H1 (cell line): ENCODE measurements around the gene CNTN5. TPM values are rescaled to one million over a fixed set of nuclear protein-coding genes. Genes with fewer than 3 reads are reported as not detected.

Source experiments
- CTCF ChIA-PET: fragments of 300-600 bp; sonication (Branson Sonifier 250); formaldehyde crosslinking; loops from one replicate; lab custom pipeline; 2021; ENCODE audit not compliant: partially characterized antibody; lab: Charles Lee
- POLR2A ChIA-PET: fragments of 300-600 bp; sonication (Branson Sonifier 250); formaldehyde crosslinking; loops from one replicate; lab custom pipeline; 2021; ENCODE audit warnings: inconsistent platforms; ENCODE audit not compliant: partially characterized antibody; lab: Charles Lee
- DNase-seq, 2 experiments: peaks; one replicate each; pipeline versions ENCODE4 v3.0.0 to v3.0.0-alpha.2; 2010 to 2022; ENCODE audit warnings: low spot score in 2 of 2, low read depth in 1 of 2, mixed read lengths in 1 of 2
- FAIRE-seq: peaks from 2 replicates; lab custom pipeline; 2011; peaks lifted over from hg19 to GRCh38; lab: Jason Lieb, UNC
- H2AFZ ChIP-seq: 2 replicates; pipeline ENCODE4 v1.8.1; 2012; ENCODE audit warnings: low read length, inconsistent platforms
- H2AK5ac ChIP-seq: 2 replicates; pipeline ENCODE4 v1.6.1; 2013; ENCODE audit warnings: low read depth, low read length
- H2BK120ac ChIP-seq: replicated peaks from 2 replicates; pipeline ENCODE3; 2013; ENCODE audit warnings: low read depth, low read length, inconsistent platforms
- H2BK12ac ChIP-seq: 2 replicates; pipeline ENCODE4 v1.6.1; 2013; ENCODE audit warnings: low read depth, low read length
- H2BK15ac ChIP-seq: 2 replicates; pipeline ENCODE4 v1.6.1; 2013; ENCODE audit warnings: low read length
- H2BK20ac ChIP-seq: 2 replicates; pipeline ENCODE4 v1.6.1; 2013; ENCODE audit warnings: low read length
- H2BK5ac ChIP-seq: 2 replicates; pipeline ENCODE4 v1.6.1; 2013; ENCODE audit warnings: low read depth, low read length
- H3K14ac ChIP-seq: 2 replicates; pipeline ENCODE4 v1.6.1; 2013; ENCODE audit warnings: inconsistent platforms; ENCODE audit not compliant: insufficient read length
- H3K18ac ChIP-seq: 2 replicates; pipeline ENCODE4 v1.6.1; 2013; ENCODE audit warnings: low read length; ENCODE audit errors: extremely low read depth
- H3K23ac ChIP-seq: 2 replicates; pipeline ENCODE4 v1.6.1; 2013; ENCODE audit warnings: inconsistent platforms; ENCODE audit not compliant: insufficient read length
- H3K23me2 ChIP-seq: 2 replicates; pipeline ENCODE4 v1.6.1; 2013; ENCODE audit warnings: low read depth, low read length
- H3K27ac ChIP-seq: 2 replicates; pipeline ENCODE4 v1.6.1; 2011; ENCODE audit warnings: low read depth, low read length, inconsistent platforms
- H3K27me3 ChIP-seq, 4 experiments: replicated peaks in 1 of 4; 1 replicate in 1 of 4; 2 replicates in 3 of 4; pipeline versions ENCODE4 v1.6.1 to v1.8.1; 2011 to 2013; ENCODE audit warnings: low read length in 3 of 4, mild to moderate bottlenecking in 3 of 4, inconsistent platforms in 2 of 4, mixed read lengths in 2 of 4, moderate library complexity in 1 of 4; ENCODE audit not compliant: control insufficient read depth in 3 of 4, insufficient read depth in 3 of 4; ENCODE audit errors: extremely low read depth in 1 of 4
- H3K36me3 ChIP-seq, 4 experiments: 2 replicates each; pipeline versions ENCODE4 v1.6.1 to v1.8.1; 2011 to 2013; ENCODE audit warnings: mild to moderate bottlenecking in 4 of 4, low read length in 3 of 4, moderate library complexity in 2 of 4, control low read depth in 1 of 4, inconsistent platforms in 1 of 4; ENCODE audit not compliant: insufficient read depth in 4 of 4, control insufficient read depth in 2 of 4
- H3K4ac ChIP-seq: replicated peaks from 2 replicates; pipeline ENCODE3; 2013; ENCODE audit warnings: low read length, low read depth, mixed read lengths, inconsistent platforms; ENCODE audit not compliant: insufficient read length
- H3K4me1 ChIP-seq, 4 experiments: replicated peaks in 1 of 4; 1 replicate in 1 of 4; 2 replicates in 3 of 4; pipeline versions ENCODE4 v1.6.1 to v1.8.1; 2011 to 2013; ENCODE audit warnings: low read length in 3 of 4, inconsistent platforms in 2 of 4, mixed read lengths in 1 of 4; ENCODE audit not compliant: insufficient read depth in 4 of 4, control insufficient read depth in 3 of 4
- H3K4me2 ChIP-seq, 2 experiments: 2 replicates each; pipeline versions ENCODE4 v1.6.1 to v1.8.1; 2011 to 2013; ENCODE audit warnings: low read depth in 2 of 2, low read length in 2 of 2, control low read depth in 1 of 2, inconsistent platforms in 1 of 2, mild to moderate bottlenecking in 1 of 2; ENCODE audit not compliant: insufficient read depth in 1 of 2
- H3K4me3 ChIP-seq, 4 experiments: fragments of 200-600, 300-600 bp in 1 of 4; sonication (generic), shearing (Covaris generic), sonication (Bioruptor Twin) in 1 of 4; 2 replicates each; pipeline versions ENCODE4 v1.5.1 to v1.8.1; 2011 to 2016; ENCODE audit warnings: low read length in 4 of 4, low read depth in 3 of 4, control low read depth in 2 of 4, inconsistent platforms in 2 of 4, mild to moderate bottlenecking in 2 of 4, mixed read lengths in 1 of 4, moderate library complexity in 1 of 4; ENCODE audit not compliant: insufficient read depth in 2 of 4; ENCODE audit errors: extremely low read depth in 1 of 4
- H3K56ac ChIP-seq: replicated peaks from 2 replicates; pipeline ENCODE3; 2013; ENCODE audit warnings: low read depth, mild to moderate bottlenecking, mixed read lengths, low read length, inconsistent platforms; ENCODE audit not compliant: insufficient read length
- H3K79me1 ChIP-seq: 2 replicates; pipeline ENCODE4 v1.6.1; 2013; ENCODE audit warnings: low read depth, low read length, control low read depth
- H3K79me2 ChIP-seq, 2 experiments: 2 replicates each; pipeline versions ENCODE4 v1.6.1 to v1.8.1; 2012 to 2013; ENCODE audit warnings: low read length in 2 of 2, mild to moderate bottlenecking in 2 of 2, inconsistent platforms in 1 of 2; ENCODE audit not compliant: insufficient read depth in 2 of 2, control insufficient read depth in 1 of 2
- H3K9ac ChIP-seq, 4 experiments: replicated peaks in 1 of 4; 1 replicate in 1 of 4; 2 replicates in 3 of 4; pipeline versions ENCODE4 v1.6.1 to v1.8.1; 2011 to 2013; ENCODE audit warnings: low read depth in 3 of 4, low read length in 3 of 4, control low read depth in 2 of 4, mild to moderate bottlenecking in 2 of 4, moderate library complexity in 2 of 4, inconsistent platforms in 1 of 4; ENCODE audit errors: extremely low read depth in 1 of 4
- H3K9me3 ChIP-seq, 2 experiments: 2 replicates each; pipeline versions ENCODE4 v1.6.1 to v1.8.1; 2012 to 2013; ENCODE audit warnings: mild to moderate bottlenecking in 2 of 2, moderate library complexity in 2 of 2, control low read depth in 1 of 2, inconsistent platforms in 1 of 2, low read depth in 1 of 2, low read length in 1 of 2, mixed read lengths in 1 of 2; ENCODE audit not compliant: insufficient read depth in 2 of 2
- H4K20me1 ChIP-seq, 2 experiments: replicated peaks in 1 of 2; 2 replicates each; pipeline versions ENCODE3 to v1.8.1; 2011 to 2013; ENCODE audit warnings: inconsistent platforms in 2 of 2, low read length in 2 of 2, mild to moderate bottlenecking in 1 of 2; ENCODE audit not compliant: insufficient read depth in 2 of 2, control insufficient read depth in 1 of 2
- H4K5ac ChIP-seq: 2 replicates; pipeline ENCODE4 v1.6.1; 2013; ENCODE audit warnings: low read length, low read depth, mixed read lengths, inconsistent platforms; ENCODE audit not compliant: insufficient read length
- H4K8ac ChIP-seq: 2 replicates; pipeline ENCODE4 v1.8.0; 2013; ENCODE audit warnings: mild to moderate bottlenecking, moderate library complexity, low read length, inconsistent platforms; ENCODE audit not compliant: insufficient read depth; ENCODE audit errors: extremely low read depth
- H4K91ac ChIP-seq: replicated peaks from 2 replicates; pipeline ENCODE3; 2013; ENCODE audit warnings: low read length, mixed read lengths, inconsistent platforms; ENCODE audit not compliant: insufficient read length
- CBX5 ChIP-seq: fragments of 300-800, 300-1000 bp; sonication (generic); IDR thresholded peaks from 2 replicates; pipeline ENCODE4 v1.7.1; 2016; ENCODE audit warnings: antibody characterized with exemption, low read length, low read depth
- JUND ChIP-seq: IDR thresholded peaks from 2 replicates; pipeline ENCODE4 v1.6.1; 2011; ENCODE audit warnings: mild to moderate bottlenecking, improper control_type of control experiment, low read length
- NANOG ChIP-seq: IDR thresholded peaks from 2 replicates; pipeline ENCODE4 v1.6.1; 2011; ENCODE audit warnings: low read length, low read depth, mild to moderate bottlenecking, inconsistent platforms; ENCODE audit not compliant: insufficient read depth, poor library complexity, severe bottlenecking
- POLR2A ChIP-seq, 2 experiments: IDR thresholded peaks; 1 replicate in 1 of 2; 2 replicates in 1 of 2; pipeline ENCODE4 v1.6.1; 2011; ENCODE audit warnings: low read depth in 2 of 2, low read length in 2 of 2, mild to moderate bottlenecking in 2 of 2; ENCODE audit errors: control extremely low read depth in 1 of 2
- ZNF274 ChIP-seq: IDR thresholded peaks from 2 replicates; pipeline ENCODE4 v1.7.0; 2012; ENCODE audit warnings: low read length, borderline replicate concordance; ENCODE audit errors: extremely low read depth
- polyA plus RNA-seq, 7 experiments: library from polyadenylated mRNA; depleted of rRNA in 3 of 7; stranded (reverse) in 5 of 7; unstranded in 2 of 7; fragments of >200 nt in 5 of 7; fragments of 200-250 nt in 2 of 7; gene quantifications; 1 replicate in 5 of 7; 2 replicates in 1 of 7; 4 replicates in 1 of 7; pipeline versions ENCODE4 v1.2.1 to v1.2.3, GENCODE V29; 2011 to 2013; ENCODE audit warnings: missing spikeins in 2 of 7, mixed read lengths in 2 of 7
- total RNA-seq: library from RNA; stranded (reverse); fragmentation: NEBNext Ultra II Directional; extraction: Animal tissue kit (Norgen Biotek cat#: 25700); gene quantifications from 2 replicates; pipeline ENCODE4 v1.2.1, GENCODE V29; 2021
- TF ChIP-seq, protein P1 (sequence below), 3 experiments: IDR thresholded peaks; 1 replicate in 2 of 3; 2 replicates in 1 of 3; pipeline versions ENCODE4 v1.5.1 to v1.6.1; 2011; ENCODE audit warnings: low read length in 3 of 3, mild to moderate bottlenecking in 3 of 3, inconsistent platforms in 2 of 3, low read depth in 1 of 3, moderate library complexity in 1 of 3; ENCODE audit not compliant: insufficient read depth in 1 of 3; ENCODE audit errors: control extremely low read depth in 1 of 3

CNTN5 gene
- total and polyA plus RNA-seq, 2 of the 8 experiments (the other 6 are each of a cell fraction or from before 2014, with no cell fraction given), result not detected

DNA sequence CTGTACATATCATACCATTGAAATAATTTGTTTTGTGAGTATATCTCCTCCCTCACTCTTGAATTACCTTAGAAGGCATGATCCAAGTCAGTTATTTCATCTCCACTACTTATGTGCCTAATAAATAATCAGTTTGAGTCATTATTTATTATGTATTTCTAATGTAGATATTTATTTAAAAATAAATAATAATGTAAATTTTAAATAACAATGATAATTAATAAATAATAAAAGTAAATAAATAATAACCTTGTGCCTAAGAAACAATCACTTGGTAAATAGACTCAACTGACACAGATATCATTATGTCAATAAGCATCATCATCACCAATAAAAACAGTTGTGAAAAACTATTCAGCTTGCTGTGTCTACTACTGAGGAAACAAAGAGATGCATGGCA lies 213.8 kb downstream of the CNTN5 start:
- TF ChIP-seq NANOG, result no peak
- TF ChIP-seq, protein P1, sequence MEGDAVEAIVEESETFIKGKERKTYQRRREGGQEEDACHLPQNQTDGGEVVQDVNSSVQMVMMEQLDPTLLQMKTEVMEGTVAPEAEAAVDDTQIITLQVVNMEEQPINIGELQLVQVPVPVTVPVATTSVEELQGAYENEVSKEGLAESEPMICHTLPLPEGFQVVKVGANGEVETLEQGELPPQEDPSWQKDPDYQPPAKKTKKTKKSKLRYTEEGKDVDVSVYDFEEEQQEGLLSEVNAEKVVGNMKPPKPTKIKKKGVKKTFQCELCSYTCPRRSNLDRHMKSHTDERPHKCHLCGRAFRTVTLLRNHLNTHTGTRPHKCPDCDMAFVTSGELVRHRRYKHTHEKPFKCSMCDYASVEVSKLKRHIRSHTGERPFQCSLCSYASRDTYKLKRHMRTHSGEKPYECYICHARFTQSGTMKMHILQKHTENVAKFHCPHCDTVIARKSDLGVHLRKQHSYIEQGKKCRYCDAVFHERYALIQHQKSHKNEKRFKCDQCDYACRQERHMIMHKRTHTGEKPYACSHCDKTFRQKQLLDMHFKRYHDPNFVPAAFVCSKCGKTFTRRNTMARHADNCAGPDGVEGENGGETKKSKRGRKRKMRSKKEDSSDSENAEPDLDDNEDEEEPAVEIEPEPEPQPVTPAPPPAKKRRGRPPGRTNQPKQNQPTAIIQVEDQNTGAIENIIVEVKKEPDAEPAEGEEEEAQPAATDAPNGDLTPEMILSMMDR (IDR thresholded peaks at IDR 0.05; ENCODE audit: control extremely low read depth in 1 of 3, insufficient read depth in 1 of 3, low read depth in 1 of 3, low read length in 3 of 3), result no peak
- TF ChIP-seq POLR2A (IDR thresholded peaks at IDR 0.05; ENCODE audit: control extremely low read depth in 1 of 2, low read depth in 2 of 2, low read length in 2 of 2), result no peak
- no peak for TF ChIP-seq CBX5
- no peak for TF ChIP-seq JUND
- no peak for TF ChIP-seq ZNF274
- Histone ChIP-seq H3K9ac (no peak overlapping the region), H3K4ac (no peak overlapping the region), H2BK20ac (no peak overlapping the region), H4K20me1 (no peaks in the 10 kb centered on the region), H4K91ac (no peak overlapping the region), H3K4me1 (no peaks in the 10 kb centered on the region), H3K9me3 (peaks cover 0 to 3% of the 10 kb centered on the region in 2 experiments; a peak in 1 of 4 replicates), H2BK12ac (no peak overlapping the region), H2BK15ac (no peak overlapping the region), H3K27ac (no peak overlapping the region), H3K4me2 (no peak overlapping the region), H3K79me1 (no peaks in the 10 kb centered on the region), H3K79me2 (no peaks in the 10 kb centered on the region), H3K4me3 (no peak overlapping the region), H3K27me3 (no peaks in the 10 kb centered on the region), H3K56ac (no peak overlapping the region), H3K36me3 (no peaks in the 10 kb centered on the region), H4K8ac (no peak overlapping the region), H2AFZ (no peak overlapping the region), H2BK5ac (no peak overlapping the region), H3K14ac (no peak overlapping the region), H2AK5ac (no peak overlapping the region), H4K5ac (no peak overlapping the region), H3K18ac (no peak overlapping the region), H2BK120ac (no peak overlapping the region), H3K23ac (no peak overlapping the region), H3K23me2 (no peaks in the 10 kb centered on the region)
- CTCF ChIA-PET, result no interaction called here
- POLR2A ChIA-PET, result no interaction called here
- no peak for FAIRE-seq
- no peak for DNase-seq
